Measurements from ENCODE around the gene WDR88. TPM values are rescaled to one million over a fixed set of nuclear protein-coding genes. Genes with fewer than 3 reads are reported as not detected.

The WDR88 gene
- total and polyA plus RNA-seq, 2 experiments from 2014 or later = not detected

GRCh38 chr19:33085570-33086128, 46.3 kb upstream of the WDR88 start:
- Mint-ChIP-seq H3K27me3 (ENCODE audit: insufficient read depth, low read depth, poor library complexity) (peaks cover 18% of the 10 kb centered on the region), H3K9me3 (no peaks in the 10 kb centered on the region), H3K36me3 (ENCODE audit: low read depth) (peaks cover 18% of the 10 kb centered on the region), H3K27ac (no peak overlapping the region), H3K4me1 (peaks cover 12% of the 10 kb centered on the region), H3K4me3 (no peak overlapping the region)
- DNase-seq (ENCODE audit: low spot score) = no peak
- Histone ChIP-seq H3K79me2 (replicated peaks; ENCODE audit: insufficient read depth) (peaks cover 14% of the 10 kb centered on the region), H3K9me2 (ENCODE audit: insufficient read depth) (no peaks in the 10 kb centered on the region), H3K27me3 (ENCODE audit: insufficient read depth) (no peaks in the 10 kb centered on the region), H3K4me2 (no peak overlapping the region), H4K20me1 (replicated peaks; ENCODE audit: insufficient read depth) (peaks cover 2% of the 10 kb centered on the region; the same call in 1 of the 2 replicates), H2AFZ (no peak overlapping the region), H3F3A (replicated peaks; ENCODE audit: low read depth) (no peaks in the 10 kb centered on the region), H3K4me1 (ENCODE audit: insufficient read depth) (no peaks in the 10 kb centered on the region), H3K27ac (ENCODE audit: low read depth) (no peak overlapping the region), H3K4me3 (no peak overlapping the region), H3K36me3 (ENCODE audit: insufficient read depth) (peaks cover 6% of the 10 kb centered on the region; the same call in 1 of the 2 replicates)
- no peak for TF ChIP-seq CTCF (conservative IDR thresholded peaks at IDR 0.05; ENCODE audit: low read depth in 2 of 2)
- TF ChIP-seq, protein P1, sequence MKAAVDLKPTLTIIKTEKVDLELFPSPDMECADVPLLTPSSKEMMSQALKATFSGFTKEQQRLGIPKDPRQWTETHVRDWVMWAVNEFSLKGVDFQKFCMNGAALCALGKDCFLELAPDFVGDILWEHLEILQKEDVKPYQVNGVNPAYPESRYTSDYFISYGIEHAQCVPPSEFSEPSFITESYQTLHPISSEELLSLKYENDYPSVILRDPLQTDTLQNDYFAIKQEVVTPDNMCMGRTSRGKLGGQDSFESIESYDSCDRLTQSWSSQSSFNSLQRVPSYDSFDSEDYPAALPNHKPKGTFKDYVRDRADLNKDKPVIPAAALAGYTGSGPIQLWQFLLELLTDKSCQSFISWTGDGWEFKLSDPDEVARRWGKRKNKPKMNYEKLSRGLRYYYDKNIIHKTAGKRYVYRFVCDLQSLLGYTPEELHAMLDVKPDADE (IDR thresholded peaks at IDR 0.05) = no peak
- TF ChIP-seq POLR2AphosphoS5 (IDR thresholded peaks at IDR 0.05; ENCODE audit: low read depth) = no peak
- no peak for TF ChIP-seq CREB1 (CRISPR knock-in tag; IDR thresholded peaks at IDR 0.05; ENCODE audit: low read depth)
- TF ChIP-seq ZNF331 (CRISPR knock-in tag; IDR thresholded peaks at IDR 0.05; ENCODE audit: low read depth) = no peak
- no peak for TF ChIP-seq EZH2 (IDR thresholded peaks at IDR 0.05; ENCODE audit: low read depth, unreplicated experiment)
- TF ChIP-seq, protein P2, sequence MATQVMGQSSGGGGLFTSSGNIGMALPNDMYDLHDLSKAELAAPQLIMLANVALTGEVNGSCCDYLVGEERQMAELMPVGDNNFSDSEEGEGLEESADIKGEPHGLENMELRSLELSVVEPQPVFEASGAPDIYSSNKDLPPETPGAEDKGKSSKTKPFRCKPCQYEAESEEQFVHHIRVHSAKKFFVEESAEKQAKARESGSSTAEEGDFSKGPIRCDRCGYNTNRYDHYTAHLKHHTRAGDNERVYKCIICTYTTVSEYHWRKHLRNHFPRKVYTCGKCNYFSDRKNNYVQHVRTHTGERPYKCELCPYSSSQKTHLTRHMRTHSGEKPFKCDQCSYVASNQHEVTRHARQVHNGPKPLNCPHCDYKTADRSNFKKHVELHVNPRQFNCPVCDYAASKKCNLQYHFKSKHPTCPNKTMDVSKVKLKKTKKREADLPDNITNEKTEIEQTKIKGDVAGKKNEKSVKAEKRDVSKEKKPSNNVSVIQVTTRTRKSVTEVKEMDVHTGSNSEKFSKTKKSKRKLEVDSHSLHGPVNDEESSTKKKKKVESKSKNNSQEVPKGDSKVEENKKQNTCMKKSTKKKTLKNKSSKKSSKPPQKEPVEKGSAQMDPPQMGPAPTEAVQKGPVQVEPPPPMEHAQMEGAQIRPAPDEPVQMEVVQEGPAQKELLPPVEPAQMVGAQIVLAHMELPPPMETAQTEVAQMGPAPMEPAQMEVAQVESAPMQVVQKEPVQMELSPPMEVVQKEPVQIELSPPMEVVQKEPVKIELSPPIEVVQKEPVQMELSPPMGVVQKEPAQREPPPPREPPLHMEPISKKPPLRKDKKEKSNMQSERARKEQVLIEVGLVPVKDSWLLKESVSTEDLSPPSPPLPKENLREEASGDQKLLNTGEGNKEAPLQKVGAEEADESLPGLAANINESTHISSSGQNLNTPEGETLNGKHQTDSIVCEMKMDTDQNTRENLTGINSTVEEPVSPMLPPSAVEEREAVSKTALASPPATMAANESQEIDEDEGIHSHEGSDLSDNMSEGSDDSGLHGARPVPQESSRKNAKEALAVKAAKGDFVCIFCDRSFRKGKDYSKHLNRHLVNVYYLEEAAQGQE (IDR thresholded peaks at IDR 0.05; ENCODE audit: unreplicated experiment) = no peak
- no peak for TF ChIP-seq ZNF114 (CRISPR knock-in tag; IDR thresholded peaks at IDR 0.05)
- no peak for TF ChIP-seq EZH2phosphoT487 (IDR thresholded peaks at IDR 0.05; ENCODE audit: unreplicated experiment)
- TF ChIP-seq NANOG (IDR thresholded peaks at IDR 0.05; ENCODE audit: borderline replicate concordance) = no peak
- no peak for TF ChIP-seq ZNF462 (CRISPR knock-in tag; IDR thresholded peaks at IDR 0.05)
- TF ChIP-seq STAT1 (IDR thresholded peaks at IDR 0.05; ENCODE audit: unreplicated experiment) = no peak
- no peak for TF ChIP-seq JUNB (IDR thresholded peaks at IDR 0.05; ENCODE audit: unreplicated experiment)
- ATAC-seq = no peak
